ENCODE data around the gene GOLGA7B.

- TF ChIP-seq CTCF (IDR thresholded peaks at IDR 0.05; ENCODE audit: low read depth, low read length, poor library complexity, severe bottlenecking) (no peak), EZH2phosphoT487 (IDR thresholded peaks at IDR 0.05; ENCODE audit: borderline replicate concordance, low read length) (no peak)
These were observed 6.9 kb upstream of the GOLGA7B start for GRCh38 chr10:97842656-97843280.

Measured in DOHH2 (cell line).